ENCODE measurements around the gene DPCD.

DPCD gene

DNA sequence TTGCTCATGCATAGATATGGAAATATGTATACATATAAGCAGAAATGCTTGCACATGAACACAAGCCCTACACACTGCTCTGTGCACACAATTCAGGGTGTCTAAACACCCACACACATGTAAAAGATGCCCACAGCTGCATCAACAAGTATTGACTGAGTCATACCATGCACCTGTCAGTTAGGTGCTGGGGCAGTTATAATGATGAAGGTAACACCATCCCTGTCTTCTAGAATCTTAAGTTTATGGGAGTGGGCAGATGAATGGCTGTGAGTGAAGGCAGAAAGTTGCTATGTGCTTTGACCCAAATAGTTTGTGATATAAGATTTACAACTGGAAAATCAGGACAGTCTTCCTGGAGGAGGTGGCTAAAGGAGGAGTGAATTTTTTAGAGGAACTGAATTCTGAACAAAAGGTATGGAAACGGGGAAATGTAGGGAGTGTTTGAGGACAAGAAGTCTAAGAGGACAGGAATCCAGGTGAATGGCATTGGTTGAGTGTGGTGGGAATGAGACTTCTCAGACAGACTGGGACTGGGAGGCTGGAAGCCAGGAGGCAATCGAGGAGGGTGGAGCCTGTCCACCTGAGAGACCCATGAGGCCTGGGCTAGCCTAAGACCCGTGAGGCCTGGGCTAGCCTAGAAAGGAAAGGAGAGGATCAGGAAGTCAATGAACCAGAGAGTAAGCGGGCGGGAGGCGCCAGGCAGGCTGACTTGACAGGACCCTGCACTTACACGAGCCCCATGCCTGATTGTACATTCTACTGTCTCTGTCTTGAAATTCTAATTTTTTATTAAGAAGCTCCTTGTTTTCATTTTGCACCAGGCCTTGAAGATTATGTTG is 20.7 kb upstream of the DPCD start:
- no peaks in the 10 kb centered on the region for H3K27me3 ChIP-seq (ENCODE audit: insufficient read depth, low read length)
- no peak overlapping the region for H3K9ac ChIP-seq (ENCODE audit: low read length)
- H3K79me2 ChIP-seq (ENCODE audit: insufficient read depth, low read length): no peaks in the 10 kb centered on the region
- H3K4me1 ChIP-seq (ENCODE audit: insufficient read depth, low read length, severe bottlenecking): peaks cover 10% of the 10 kb centered on the region
- H3K36me3 ChIP-seq (ENCODE audit: insufficient read depth, low read length): no peaks in the 10 kb centered on the region
- no peaks in the 10 kb centered on the region for H4K20me1 ChIP-seq (ENCODE audit: insufficient read depth, low read length)
- no peaks in the 10 kb centered on the region for H3K9me3 ChIP-seq (ENCODE audit: low read length)
- H2AFZ ChIP-seq (ENCODE audit: low read length): no peak overlapping the region
- H3K27ac ChIP-seq (ENCODE audit: low read depth, low read length, poor library complexity, severe bottlenecking): no peak overlapping the region
- H3K9me2 ChIP-seq (ENCODE audit: low read depth, low read length): no peaks in the 10 kb centered on the region
- no peak overlapping the region for H3K4me3 ChIP-seq (ENCODE audit: low read depth, low read length, poor library complexity, severe bottlenecking)
- no peak for TF ChIP-seq EZH2 (IDR thresholded peaks at IDR 0.05; ENCODE audit: borderline replicate concordance, low read length)
- TF ChIP-seq, protein P1, sequence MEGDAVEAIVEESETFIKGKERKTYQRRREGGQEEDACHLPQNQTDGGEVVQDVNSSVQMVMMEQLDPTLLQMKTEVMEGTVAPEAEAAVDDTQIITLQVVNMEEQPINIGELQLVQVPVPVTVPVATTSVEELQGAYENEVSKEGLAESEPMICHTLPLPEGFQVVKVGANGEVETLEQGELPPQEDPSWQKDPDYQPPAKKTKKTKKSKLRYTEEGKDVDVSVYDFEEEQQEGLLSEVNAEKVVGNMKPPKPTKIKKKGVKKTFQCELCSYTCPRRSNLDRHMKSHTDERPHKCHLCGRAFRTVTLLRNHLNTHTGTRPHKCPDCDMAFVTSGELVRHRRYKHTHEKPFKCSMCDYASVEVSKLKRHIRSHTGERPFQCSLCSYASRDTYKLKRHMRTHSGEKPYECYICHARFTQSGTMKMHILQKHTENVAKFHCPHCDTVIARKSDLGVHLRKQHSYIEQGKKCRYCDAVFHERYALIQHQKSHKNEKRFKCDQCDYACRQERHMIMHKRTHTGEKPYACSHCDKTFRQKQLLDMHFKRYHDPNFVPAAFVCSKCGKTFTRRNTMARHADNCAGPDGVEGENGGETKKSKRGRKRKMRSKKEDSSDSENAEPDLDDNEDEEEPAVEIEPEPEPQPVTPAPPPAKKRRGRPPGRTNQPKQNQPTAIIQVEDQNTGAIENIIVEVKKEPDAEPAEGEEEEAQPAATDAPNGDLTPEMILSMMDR (IDR thresholded peaks at IDR 0.05; ENCODE audit: low read length): no peak
- H3K4me2 ChIP-seq (ENCODE audit: low read length): peak overlapping the region; percentile 47; the same call in 1 of the 2 replicates
- H3F3A ChIP-seq (ENCODE audit: insufficient read depth, low read length): no peaks in the 10 kb centered on the region

- H3F3A ChIP-seq (ENCODE audit: insufficient read depth, low read length): no peaks in the 10 kb centered on the region
- H2AFZ ChIP-seq (ENCODE audit: low read length): no peak overlapping the region
- H3K9me3 ChIP-seq (ENCODE audit: low read length): no peaks in the 10 kb centered on the region
- no peak overlapping the region for H3K27ac ChIP-seq (ENCODE audit: low read depth, low read length, poor library complexity, severe bottlenecking)
- no peaks in the 10 kb centered on the region for H3K36me3 ChIP-seq (ENCODE audit: insufficient read depth, low read length)
- TF ChIP-seq EZH2 (IDR thresholded peaks at IDR 0.05; ENCODE audit: borderline replicate concordance, low read length): no peak
- TF ChIP-seq, protein P1 (IDR thresholded peaks at IDR 0.05; ENCODE audit: low read length): no peak
- H4K20me1 ChIP-seq (ENCODE audit: insufficient read depth, low read length): no peaks in the 10 kb centered on the region
- H3K27me3 ChIP-seq (ENCODE audit: insufficient read depth, low read length): no peaks in the 10 kb centered on the region
- no peak overlapping the region for H3K9ac ChIP-seq (ENCODE audit: low read length)
- no peaks in the 10 kb centered on the region for H3K9me2 ChIP-seq (ENCODE audit: low read depth, low read length)
- no peak overlapping the region for H3K4me3 ChIP-seq (ENCODE audit: low read depth, low read length, poor library complexity, severe bottlenecking)
- H3K79me2 ChIP-seq (ENCODE audit: insufficient read depth, low read length): no peaks in the 10 kb centered on the region
- no peak overlapping the region for H3K4me2 ChIP-seq (ENCODE audit: low read length)
- peaks cover 10% of the 10 kb centered on the region for H3K4me1 ChIP-seq (ENCODE audit: insufficient read depth, low read length, severe bottlenecking)
Observed at GRCh38 chr10:101568054-101568745, 19.9 kb upstream of the DPCD start.

- peak overlapping the region; percentile 74 for H3K4me3 ChIP-seq (ENCODE audit: low read depth, low read length, poor library complexity, severe bottlenecking)
- H3K9me3 ChIP-seq (ENCODE audit: low read length): no peaks in the 10 kb centered on the region
- no peak overlapping the region for H3K9ac ChIP-seq (ENCODE audit: low read length)
- H4K20me1 ChIP-seq (ENCODE audit: insufficient read depth, low read length): no peaks in the 10 kb centered on the region
- peak overlapping the region; percentile 93 for H3K4me2 ChIP-seq (ENCODE audit: low read length)
- TF ChIP-seq EZH2 (IDR thresholded peaks at IDR 0.05; ENCODE audit: borderline replicate concordance, low read length): no peak
- TF ChIP-seq, protein P1 (IDR thresholded peaks at IDR 0.05; ENCODE audit: low read length): no peak
- H3K27ac ChIP-seq (ENCODE audit: low read depth, low read length, poor library complexity, severe bottlenecking): no peak overlapping the region
- no peak overlapping the region for H2AFZ ChIP-seq (ENCODE audit: low read length)
- no peaks in the 10 kb centered on the region for H3K27me3 ChIP-seq (ENCODE audit: insufficient read depth, low read length)
- no peaks in the 10 kb centered on the region for H3K79me2 ChIP-seq (ENCODE audit: insufficient read depth, low read length)
- peaks cover 10% of the 10 kb centered on the region for H3K4me1 ChIP-seq (ENCODE audit: insufficient read depth, low read length, severe bottlenecking)
- H3K36me3 ChIP-seq (ENCODE audit: insufficient read depth, low read length): no peaks in the 10 kb centered on the region
- H3F3A ChIP-seq (ENCODE audit: insufficient read depth, low read length): no peaks in the 10 kb centered on the region
- H3K9me2 ChIP-seq (ENCODE audit: low read depth, low read length): no peaks in the 10 kb centered on the region
Observed at GRCh38 chr10:101569323-101569621, 18.8 kb upstream of the DPCD start.

Data from OCI-LY1 (cell line).